ENCODE results near the gene BDNF. TPM values are rescaled to one million over a fixed set of nuclear protein-coding genes. Genes with fewer than 3 reads are reported as not detected.

Gene BDNF
- total RNA-seq, 2 donors from 2014 or later, result 0.33 TPM; not detected in 1

DNA sequence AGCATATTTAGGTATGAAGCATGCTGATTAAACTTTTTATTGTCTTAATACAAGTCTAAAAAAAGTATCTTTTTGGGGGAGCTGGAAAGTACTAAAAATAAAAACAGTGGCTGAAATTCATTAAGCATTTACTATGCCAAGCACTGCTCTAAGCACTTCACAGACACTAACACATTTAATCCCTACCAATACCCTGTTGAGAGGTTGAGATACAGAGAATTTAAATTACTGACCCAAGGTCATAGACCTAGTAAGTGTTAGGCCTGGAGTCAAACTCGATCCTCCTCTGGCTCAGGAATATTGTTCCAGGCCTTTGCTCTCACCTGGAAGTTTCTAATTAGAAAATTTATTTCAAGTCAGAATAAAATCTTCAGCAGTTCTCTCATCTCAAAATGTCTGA is 18.6 kb downstream of the BDNF start:
- TF ChIP-seq, protein P1, sequence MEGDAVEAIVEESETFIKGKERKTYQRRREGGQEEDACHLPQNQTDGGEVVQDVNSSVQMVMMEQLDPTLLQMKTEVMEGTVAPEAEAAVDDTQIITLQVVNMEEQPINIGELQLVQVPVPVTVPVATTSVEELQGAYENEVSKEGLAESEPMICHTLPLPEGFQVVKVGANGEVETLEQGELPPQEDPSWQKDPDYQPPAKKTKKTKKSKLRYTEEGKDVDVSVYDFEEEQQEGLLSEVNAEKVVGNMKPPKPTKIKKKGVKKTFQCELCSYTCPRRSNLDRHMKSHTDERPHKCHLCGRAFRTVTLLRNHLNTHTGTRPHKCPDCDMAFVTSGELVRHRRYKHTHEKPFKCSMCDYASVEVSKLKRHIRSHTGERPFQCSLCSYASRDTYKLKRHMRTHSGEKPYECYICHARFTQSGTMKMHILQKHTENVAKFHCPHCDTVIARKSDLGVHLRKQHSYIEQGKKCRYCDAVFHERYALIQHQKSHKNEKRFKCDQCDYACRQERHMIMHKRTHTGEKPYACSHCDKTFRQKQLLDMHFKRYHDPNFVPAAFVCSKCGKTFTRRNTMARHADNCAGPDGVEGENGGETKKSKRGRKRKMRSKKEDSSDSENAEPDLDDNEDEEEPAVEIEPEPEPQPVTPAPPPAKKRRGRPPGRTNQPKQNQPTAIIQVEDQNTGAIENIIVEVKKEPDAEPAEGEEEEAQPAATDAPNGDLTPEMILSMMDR (conservative IDR thresholded peaks at IDR 0.05), result no peak
- no peaks in the 10 kb centered on the region for H3K9me3 ChIP-seq (ENCODE audit: control insufficient read depth, low read length)
- H3K36me3 ChIP-seq (ENCODE audit: control insufficient read depth, insufficient read depth, low read length), result no peaks in the 10 kb centered on the region
- Mint-ChIP-seq H3K4me1 (no peaks in the 10 kb centered on the region), H3K9me3 (peaks cover 9% of the 10 kb centered on the region), H3K27ac (no peak overlapping the region), H3K27me3 (ENCODE audit: insufficient read depth) (peaks cover 9% of the 10 kb centered on the region), H3K36me3 (ENCODE audit: low read depth) (no peaks in the 10 kb centered on the region), H3K4me3 (no peak overlapping the region)
- H3K9ac ChIP-seq (ENCODE audit: extremely low read depth, low read length, poor library complexity, severe bottlenecking), result no peak overlapping the region
- no peaks in the 10 kb centered on the region for H3K4me1 ChIP-seq (ENCODE audit: control insufficient read depth, insufficient read depth, low read length)
- H3K27ac ChIP-seq (ENCODE audit: low read depth, low read length), result no peak overlapping the region
- DNase-seq, result no peak
- WGBS, 2 experiments (ENCODE audit: insufficient coverage in 1 of 2, insufficient read length in 1 of 2), result 77 to 100% methylated on average over 1 of the region's 1 CpG
- H3K4me3 ChIP-seq (ENCODE audit: low read length), result no peak overlapping the region
- H3K27me3 ChIP-seq (ENCODE audit: control insufficient read depth, insufficient read depth, low read length, poor library complexity, severe bottlenecking), result no peaks in the 10 kb centered on the region

DNA sequence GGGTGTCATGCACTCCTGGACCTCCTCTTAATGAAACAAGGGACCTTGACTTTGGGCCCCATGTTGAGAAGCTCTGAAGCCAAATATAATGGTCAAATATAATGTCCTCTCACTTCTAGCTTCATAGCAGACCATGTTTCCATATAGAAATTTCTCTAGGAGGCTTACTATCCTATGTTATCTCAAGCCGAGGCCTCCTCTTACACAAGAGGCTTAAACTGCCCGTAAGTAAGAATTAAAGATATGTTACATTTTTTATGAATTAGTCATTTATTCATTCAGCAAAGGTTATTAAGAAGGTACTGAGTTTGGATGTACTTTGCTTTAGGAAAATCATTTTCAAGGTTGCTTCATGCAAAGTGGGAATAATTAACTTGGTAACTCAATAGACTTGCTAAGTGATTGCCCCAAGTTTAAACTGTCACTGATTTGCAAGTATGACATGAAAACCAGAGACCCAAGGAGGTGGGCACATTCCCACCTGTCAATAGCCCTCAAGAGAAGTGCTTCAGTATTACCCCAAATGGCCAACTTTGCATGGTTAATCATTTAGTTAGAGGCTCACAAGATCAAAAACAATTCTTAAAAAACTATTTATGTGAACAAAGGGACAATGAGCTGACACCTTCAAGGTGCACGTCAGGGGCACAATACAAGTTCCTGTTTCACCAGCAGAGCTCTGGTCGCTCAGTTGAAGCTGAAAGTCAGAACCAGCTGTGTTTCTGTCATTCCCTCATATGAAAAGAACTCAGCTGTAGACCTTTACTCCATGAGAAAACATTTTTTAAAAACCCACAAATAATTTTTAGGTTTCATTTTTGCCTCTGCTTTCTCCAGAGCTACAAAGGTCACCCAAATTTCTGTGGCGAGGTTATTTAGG is 20.9 kb downstream of the BDNF start:
- Histone ChIP-seq H3K4me1 (ENCODE audit: control insufficient read depth, insufficient read depth, low read length) (no peaks in the 10 kb centered on the region), H3K9ac (ENCODE audit: extremely low read depth, low read length, poor library complexity, severe bottlenecking) (no peak overlapping the region), H3K27ac (ENCODE audit: low read depth, low read length) (no peak overlapping the region), H3K27me3 (ENCODE audit: control insufficient read depth, insufficient read depth, low read length, poor library complexity, severe bottlenecking) (no peaks in the 10 kb centered on the region), H3K36me3 (ENCODE audit: control insufficient read depth, insufficient read depth, low read length) (no peaks in the 10 kb centered on the region), H3K9me3 (ENCODE audit: control insufficient read depth, low read length) (no peaks in the 10 kb centered on the region), H3K4me3 (ENCODE audit: low read length) (no peak overlapping the region)
- 91 to 93% methylated on average over 2 to 3 of the region's 5 CpGs for WGBS, 2 experiments (ENCODE audit: insufficient coverage in 1 of 2, insufficient read length in 1 of 2)
- no peaks in the 10 kb centered on the region for H3K4me1 Mint-ChIP-seq
- no peak for DNase-seq
- peaks cover 9% of the 10 kb centered on the region for H3K27me3 Mint-ChIP-seq (ENCODE audit: insufficient read depth)
- H3K27ac Mint-ChIP-seq, result no peak overlapping the region
- H3K36me3 Mint-ChIP-seq (ENCODE audit: low read depth), result no peaks in the 10 kb centered on the region
- H3K4me3 Mint-ChIP-seq, result no peak overlapping the region
- H3K9me3 Mint-ChIP-seq, result peaks cover 6% of the 10 kb centered on the region
- TF ChIP-seq, protein P1 (conservative IDR thresholded peaks at IDR 0.05), result no peak

DNA sequence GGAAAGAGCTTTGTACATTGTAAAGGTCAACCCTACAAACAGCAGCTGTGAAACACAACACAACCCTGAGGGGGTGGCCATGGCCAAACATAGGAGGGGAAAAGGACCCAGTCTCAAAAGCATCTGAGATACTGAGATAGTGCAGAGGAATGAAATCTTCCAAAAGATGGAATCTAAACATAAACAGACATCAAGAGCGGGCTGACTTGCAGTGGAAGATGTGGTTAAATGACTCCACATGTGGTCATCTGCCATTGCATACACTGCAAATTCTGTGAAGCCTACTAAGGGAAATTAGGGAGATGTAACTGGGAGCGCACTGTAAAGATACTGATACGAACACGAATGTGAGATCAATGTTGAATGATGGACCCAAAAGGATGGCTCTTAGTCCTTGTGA is 22.0 kb downstream of the BDNF start:
- Histone ChIP-seq H3K27ac (ENCODE audit: low read depth, low read length) (no peak overlapping the region), H3K9me3 (ENCODE audit: control insufficient read depth, low read length) (no peaks in the 10 kb centered on the region), H3K36me3 (ENCODE audit: control insufficient read depth, insufficient read depth, low read length) (no peaks in the 10 kb centered on the region), H3K4me1 (ENCODE audit: control insufficient read depth, insufficient read depth, low read length) (no peaks in the 10 kb centered on the region), H3K27me3 (ENCODE audit: control insufficient read depth, insufficient read depth, low read length, poor library complexity, severe bottlenecking) (no peaks in the 10 kb centered on the region), H3K9ac (ENCODE audit: extremely low read depth, low read length, poor library complexity, severe bottlenecking) (no peak overlapping the region), H3K4me3 (ENCODE audit: low read length) (no peak overlapping the region)
- 61 to 74% methylated on average over 3 to 4 of the region's 4 CpGs for WGBS, 2 experiments (ENCODE audit: insufficient coverage in 1 of 2, insufficient read length in 1 of 2)
- no peak for DNase-seq
- Mint-ChIP-seq H3K9me3 (peaks cover 4% of the 10 kb centered on the region), H3K27ac (no peak overlapping the region), H3K4me3 (no peak overlapping the region), H3K36me3 (ENCODE audit: low read depth) (no peaks in the 10 kb centered on the region), H3K27me3 (ENCODE audit: insufficient read depth) (peaks cover 5% of the 10 kb centered on the region), H3K4me1 (peaks cover 2% of the 10 kb centered on the region)
- TF ChIP-seq, protein P1 (conservative IDR thresholded peaks at IDR 0.05), result no peak
